ENCODE data around the gene ZIC1.

- TF ChIP-seq, protein P1, sequence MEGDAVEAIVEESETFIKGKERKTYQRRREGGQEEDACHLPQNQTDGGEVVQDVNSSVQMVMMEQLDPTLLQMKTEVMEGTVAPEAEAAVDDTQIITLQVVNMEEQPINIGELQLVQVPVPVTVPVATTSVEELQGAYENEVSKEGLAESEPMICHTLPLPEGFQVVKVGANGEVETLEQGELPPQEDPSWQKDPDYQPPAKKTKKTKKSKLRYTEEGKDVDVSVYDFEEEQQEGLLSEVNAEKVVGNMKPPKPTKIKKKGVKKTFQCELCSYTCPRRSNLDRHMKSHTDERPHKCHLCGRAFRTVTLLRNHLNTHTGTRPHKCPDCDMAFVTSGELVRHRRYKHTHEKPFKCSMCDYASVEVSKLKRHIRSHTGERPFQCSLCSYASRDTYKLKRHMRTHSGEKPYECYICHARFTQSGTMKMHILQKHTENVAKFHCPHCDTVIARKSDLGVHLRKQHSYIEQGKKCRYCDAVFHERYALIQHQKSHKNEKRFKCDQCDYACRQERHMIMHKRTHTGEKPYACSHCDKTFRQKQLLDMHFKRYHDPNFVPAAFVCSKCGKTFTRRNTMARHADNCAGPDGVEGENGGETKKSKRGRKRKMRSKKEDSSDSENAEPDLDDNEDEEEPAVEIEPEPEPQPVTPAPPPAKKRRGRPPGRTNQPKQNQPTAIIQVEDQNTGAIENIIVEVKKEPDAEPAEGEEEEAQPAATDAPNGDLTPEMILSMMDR (IDR thresholded peaks at IDR 0.05), result no peak
- no peak for TF ChIP-seq POLR2A (IDR thresholded peaks at IDR 0.05)
These were observed 7.7 kb upstream of the ZIC1 start for GRCh38 chr3:147401421-147401820.

All from breast epithelium (tissue), 3 donors.